Raji (cell line): ENCODE results near the gene ALPL.

ENCODE experiments used
- POLR2A ChIP-seq: IDR thresholded peaks from 2 replicates; pipeline ENCODE4 v1.6.1; 2011; ENCODE audit warnings: low read depth, low read length, control low read depth; ENCODE audit not compliant: insufficient read depth

Gene ALPL

GRCh38 chr1:21576031-21576797, 67.0 kb downstream of the ALPL start:
- TF ChIP-seq POLR2A, result no peak

- TF ChIP-seq POLR2A, result no peak
Measured at GRCh38 chr1:21576798-21577187, 67.6 kb downstream of the ALPL start.

- TF ChIP-seq POLR2A, result no peak
Measured at GRCh38 chr1:21577324-21577723, 68.1 kb downstream of the ALPL start.

GRCh38 chr1:21577933-21578332, 68.7 kb downstream of the ALPL start:
- no peak for TF ChIP-seq POLR2A

GRCh38 chr1:21579791-21580190, 70.6 kb downstream of the ALPL start:
- TF ChIP-seq POLR2A, result no peak

- no peak for TF ChIP-seq POLR2A
Measured at GRCh38 chr1:21584096-21584495, 74.9 kb downstream of the ALPL start.

GRCh38 chr1:21585037-21585436, 75.8 kb downstream of the ALPL start:
- TF ChIP-seq POLR2A, result no peak

GRCh38 chr1:21586222-21586621, 77.0 kb downstream of the ALPL start:
- TF ChIP-seq POLR2A, result no peak

- TF ChIP-seq POLR2A, result no peak
Measured at GRCh38 chr1:21586846-21587601, 77.8 kb downstream of the ALPL start.

GRCh38 chr1:21587602-21587953, 78.4 kb downstream of the ALPL start:
- no peak for TF ChIP-seq POLR2A

GRCh38 chr1:21589618-21590017, 80.4 kb downstream of the ALPL start:
- no peak for TF ChIP-seq POLR2A

GRCh38 chr1:21590126-21590880, 81.1 kb downstream of the ALPL start:
- TF ChIP-seq POLR2A, result no peak

- TF ChIP-seq POLR2A, result no peak
Measured at GRCh38 chr1:21590934-21591333, 81.7 kb downstream of the ALPL start.

- no peak for TF ChIP-seq POLR2A
Measured at GRCh38 chr1:21592086-21592865, 83.1 kb downstream of the ALPL start.

- TF ChIP-seq POLR2A, result no peak
Measured at GRCh38 chr1:21593231-21593630, 84.0 kb downstream of the ALPL start.

GRCh38 chr1:21594501-21594900, 85.3 kb downstream of the ALPL start:
- no peak for TF ChIP-seq POLR2A
